GOT3 (cell line): Measurements from ENCODE around the gene LENG8.
"Not testable (repeated sequence)": the region's sequence is repeated elsewhere in the genome, so short reads cannot be mapped to it uniquely, and the experiment has no call there.

Experiments used
- DNase-seq: peaks from one replicate; lab custom pipeline; 2025; ENCODE audit warnings: mixed read lengths; lab: John Stamatoyannopoulos, UW

LENG8 gene

DNA sequence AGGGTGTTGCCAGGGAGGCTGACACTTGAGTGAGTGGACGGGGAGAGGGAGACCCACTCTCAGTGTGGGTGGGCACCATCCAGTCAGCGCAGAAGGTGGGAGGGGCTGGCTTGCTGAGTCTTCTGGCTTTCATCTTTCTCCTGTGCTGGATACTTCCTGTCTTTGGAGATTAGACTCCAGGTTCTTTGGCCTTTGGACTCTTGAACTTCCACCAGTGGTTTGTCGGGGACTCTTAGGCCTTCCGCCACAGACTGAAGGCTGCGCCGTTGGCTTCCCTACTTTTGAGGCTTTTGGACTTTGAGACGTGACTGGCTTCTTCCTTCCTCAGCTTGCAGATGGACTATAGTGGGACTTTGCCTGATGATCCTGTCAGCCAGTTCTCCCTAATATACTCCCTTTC is 4.3 kb upstream of the LENG8 start:
- no peak for DNase-seq

DNA sequence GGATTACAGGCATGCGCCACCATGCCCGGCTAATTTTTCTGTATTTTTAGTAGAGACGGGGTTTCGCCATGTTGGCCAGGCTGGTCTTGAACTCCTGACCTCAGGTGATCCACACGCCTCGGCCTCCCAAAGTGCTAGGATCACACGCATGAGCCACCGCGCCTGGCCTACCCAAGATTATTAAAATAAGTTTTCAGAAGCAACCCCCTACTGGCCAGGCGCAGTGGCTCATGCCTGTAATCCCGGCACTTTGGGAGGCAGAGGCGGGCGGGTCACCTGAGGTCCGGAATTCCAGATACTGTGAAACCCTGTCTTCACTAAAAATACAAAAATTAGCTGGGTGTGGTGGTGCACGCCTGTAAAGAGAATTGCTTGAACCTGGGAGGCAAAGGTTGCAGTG is 2.6 kb upstream of the LENG8 start:
- DNase-seq = not testable (repeated sequence)

DNA sequence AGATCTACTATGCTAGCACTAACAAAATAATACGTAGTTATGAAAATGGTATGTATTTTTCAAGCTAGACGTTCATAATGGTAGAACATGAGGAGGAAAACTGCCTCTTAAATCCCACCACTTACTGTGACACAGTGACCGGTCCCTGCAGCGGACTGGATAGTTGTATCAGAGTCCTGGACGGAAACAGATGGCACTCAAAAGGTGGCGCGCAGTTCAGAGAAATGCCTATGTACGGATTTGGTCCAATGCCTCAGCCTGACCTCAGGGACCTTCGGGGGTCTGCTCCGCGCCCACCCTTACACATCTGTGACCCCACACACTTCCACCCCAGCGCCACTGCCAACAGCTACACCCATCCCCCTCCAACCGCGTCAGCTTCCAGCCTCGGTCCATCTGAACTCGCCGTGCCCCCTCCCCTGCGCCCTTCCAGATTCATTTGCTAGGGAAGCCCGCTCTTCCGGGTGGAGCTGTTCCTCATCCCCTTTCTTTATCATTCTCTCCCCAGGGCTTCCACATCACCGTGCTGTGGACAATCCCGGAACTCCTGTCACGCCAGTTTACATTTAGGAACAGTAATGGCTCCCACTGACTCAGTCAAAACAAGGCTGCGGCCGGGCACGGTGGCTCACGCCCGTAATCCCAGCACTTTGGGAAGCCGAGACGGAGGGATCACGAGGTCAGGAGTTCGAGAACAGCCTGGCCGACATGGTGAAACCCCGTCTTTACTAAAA is 792 bp upstream of the LENG8 start:
- peak; percentile 34 for DNase-seq

DNA sequence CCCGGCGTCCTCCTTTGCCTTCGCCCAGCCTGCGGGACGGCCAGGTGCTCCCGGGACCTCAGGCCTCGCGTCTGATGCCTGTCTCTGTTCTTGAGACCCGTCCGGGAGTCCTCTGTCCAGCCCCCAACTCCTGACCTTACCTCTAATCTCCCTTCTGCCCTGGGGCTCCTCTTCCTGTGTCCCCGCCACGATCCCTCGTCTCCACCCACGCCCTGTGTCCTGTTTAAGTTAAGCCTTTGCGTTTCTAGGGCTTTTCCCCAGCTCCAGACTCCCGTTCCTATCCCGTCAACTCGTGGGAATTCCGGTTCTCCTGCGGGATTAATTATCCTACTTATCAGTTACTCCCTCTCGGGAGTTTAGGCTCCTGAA is 686 bp downstream of the LENG8 start:
- no peak for DNase-seq

- no peak for DNase-seq
Observed at GRCh38 chr19:54451331-54451871, 2.4 kb downstream of the LENG8 start.

DNA sequence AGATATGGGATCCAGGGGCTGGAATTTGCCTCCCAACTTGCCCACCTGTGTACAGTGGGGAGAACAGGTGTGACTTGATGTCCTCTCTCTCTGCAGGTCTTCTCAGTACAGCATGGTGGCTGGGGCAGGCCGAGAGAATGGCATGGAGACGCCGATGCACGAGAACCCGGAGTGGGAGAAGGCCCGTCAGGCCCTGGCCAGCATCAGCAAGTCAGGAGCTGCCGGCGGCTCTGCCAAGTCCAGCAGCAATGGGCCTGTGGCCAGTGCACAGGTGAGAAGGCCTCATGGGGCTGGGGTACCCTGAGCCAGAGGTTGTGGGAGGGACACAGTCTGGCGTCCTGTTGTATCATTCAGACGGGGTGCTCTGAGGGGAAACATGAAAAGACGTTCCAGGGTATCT is 3.0 kb downstream of the LENG8 start:
- no peak for DNase-seq

DNA sequence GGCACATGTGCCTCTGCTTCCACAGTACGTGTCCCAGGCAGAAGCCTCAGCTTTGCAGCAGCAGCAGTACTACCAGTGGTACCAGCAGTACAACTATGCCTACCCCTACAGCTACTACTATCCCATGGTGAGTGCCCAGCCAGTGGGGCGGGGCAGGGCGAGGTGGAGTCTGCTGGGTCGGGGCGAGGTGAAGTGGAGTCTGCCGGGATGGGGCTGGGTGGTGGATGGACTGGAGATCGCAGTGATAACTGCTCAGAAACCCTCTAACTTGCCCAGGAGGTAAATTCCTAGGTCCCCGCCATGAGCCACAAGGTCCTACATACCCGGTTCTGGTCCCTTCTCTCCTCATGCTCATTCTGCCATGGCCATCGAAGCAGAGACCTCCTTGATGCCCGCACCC is 3.6 kb downstream of the LENG8 start:
- no peak for DNase-seq

DNA sequence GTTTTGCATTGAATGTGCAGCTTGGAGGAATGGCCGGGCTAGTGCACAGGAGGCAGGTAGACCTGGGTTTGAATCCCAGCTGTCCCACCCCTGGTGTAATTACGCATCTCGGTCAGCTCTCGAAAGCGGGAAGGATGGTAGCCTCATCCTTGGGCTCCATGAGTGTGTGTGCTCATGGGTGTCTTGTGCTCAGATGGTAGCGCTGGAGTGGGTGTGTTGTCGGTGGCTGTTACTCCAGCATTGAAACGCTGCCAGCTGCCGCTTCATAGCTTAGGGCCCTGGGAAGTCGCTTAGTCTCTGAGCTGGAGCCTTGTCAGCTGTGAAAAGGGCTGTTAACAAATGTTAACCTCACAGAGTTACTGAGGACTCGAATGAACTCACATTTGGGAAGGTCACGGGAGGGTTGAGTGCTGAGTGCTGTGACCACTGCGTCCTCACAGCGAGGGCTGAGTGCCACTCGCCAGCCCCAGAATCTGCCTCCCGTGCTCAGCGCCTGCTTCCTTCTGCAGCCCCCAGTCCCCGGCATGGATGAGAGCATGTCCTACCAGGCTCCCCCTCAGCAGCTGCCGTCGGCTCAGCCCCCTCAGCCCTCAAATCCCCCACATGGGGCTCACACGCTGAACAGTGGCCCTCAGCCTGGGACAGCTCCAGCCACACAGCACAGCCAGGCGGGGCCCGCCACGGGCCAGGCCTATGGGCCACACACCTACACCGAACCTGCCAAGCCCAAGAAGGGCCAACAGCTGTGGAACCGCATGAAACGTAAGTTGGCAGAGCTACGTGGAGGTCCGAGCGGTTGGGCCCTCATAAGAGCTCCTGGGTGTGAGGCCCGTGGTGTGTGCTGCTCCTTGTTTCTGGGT is 5.2 kb downstream of the LENG8 start:
- no peak for DNase-seq

DNA sequence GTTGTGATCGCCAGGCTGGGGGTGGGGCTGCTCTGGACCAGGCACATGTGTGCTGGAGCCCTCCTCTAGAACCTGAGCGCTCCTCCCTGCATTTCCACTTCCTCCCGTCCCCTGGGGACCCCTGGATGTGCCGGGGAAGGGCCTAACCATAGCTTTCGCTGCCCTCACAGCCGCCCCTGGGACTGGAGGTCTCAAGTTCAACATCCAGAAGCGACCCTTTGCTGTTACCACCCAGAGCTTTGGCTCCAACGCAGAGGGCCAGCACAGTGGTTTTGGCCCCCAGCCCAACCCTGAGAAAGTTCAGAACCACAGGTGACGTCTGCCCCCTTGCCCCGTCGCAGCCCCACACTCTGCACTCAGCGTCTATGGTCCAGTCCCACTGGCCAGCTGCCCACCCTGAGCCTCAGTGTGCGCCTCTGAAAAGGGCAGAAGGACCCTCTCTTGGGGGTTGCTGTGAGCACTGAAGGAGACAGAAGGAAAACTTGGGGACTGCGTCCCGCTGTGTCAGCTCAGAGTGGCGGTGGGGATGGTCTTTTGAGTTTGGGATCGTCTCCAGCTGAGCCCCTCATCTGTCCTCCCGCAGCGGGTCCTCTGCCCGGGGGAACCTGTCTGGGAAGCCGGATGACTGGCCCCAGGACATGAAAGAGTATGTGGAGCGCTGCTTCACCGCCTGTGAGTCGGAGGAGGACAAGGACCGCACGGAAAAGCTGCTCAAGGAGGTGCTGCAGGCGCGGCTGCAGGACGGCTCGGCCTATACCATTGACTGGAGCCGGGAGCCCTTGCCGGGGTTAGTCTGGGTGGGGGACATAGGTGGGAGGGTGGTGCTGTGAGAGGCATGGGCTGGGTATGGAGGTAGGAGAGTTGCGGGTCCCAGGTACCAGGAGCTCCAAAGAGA is 6.0 kb downstream of the LENG8 start:
- no peak for DNase-seq

DNA sequence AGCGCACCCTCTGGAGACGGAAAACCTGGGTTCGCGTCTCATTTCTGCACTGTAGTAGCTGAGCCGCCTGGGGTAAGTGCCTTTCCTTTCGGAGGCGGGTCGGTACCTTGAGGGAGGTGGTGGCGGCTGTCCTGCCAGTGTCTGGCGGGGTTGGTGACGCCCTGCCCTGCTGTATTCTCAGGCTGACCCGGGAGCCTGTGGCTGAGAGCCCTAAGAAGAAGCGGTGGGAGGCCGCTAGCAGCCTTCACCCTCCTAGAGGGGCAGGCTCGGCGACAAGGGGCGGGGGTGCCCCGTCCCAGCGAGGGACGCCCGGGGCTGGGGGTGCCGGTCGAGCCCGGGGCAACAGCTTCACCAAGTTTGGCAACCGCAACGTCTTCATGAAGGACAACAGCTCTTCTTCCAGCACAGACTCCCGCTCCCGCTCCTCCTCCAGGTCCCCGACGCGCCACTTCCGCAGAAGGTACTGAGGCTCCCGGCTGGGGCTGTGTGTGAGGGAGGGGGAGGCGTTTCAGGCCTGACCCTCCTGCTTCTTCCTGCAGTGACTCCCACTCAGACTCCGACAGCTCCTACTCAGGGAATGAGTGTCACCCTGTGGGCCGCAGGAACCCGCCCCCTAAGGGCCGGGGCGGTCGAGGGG is 6.9 kb downstream of the LENG8 start:
- no peak for DNase-seq

DNA sequence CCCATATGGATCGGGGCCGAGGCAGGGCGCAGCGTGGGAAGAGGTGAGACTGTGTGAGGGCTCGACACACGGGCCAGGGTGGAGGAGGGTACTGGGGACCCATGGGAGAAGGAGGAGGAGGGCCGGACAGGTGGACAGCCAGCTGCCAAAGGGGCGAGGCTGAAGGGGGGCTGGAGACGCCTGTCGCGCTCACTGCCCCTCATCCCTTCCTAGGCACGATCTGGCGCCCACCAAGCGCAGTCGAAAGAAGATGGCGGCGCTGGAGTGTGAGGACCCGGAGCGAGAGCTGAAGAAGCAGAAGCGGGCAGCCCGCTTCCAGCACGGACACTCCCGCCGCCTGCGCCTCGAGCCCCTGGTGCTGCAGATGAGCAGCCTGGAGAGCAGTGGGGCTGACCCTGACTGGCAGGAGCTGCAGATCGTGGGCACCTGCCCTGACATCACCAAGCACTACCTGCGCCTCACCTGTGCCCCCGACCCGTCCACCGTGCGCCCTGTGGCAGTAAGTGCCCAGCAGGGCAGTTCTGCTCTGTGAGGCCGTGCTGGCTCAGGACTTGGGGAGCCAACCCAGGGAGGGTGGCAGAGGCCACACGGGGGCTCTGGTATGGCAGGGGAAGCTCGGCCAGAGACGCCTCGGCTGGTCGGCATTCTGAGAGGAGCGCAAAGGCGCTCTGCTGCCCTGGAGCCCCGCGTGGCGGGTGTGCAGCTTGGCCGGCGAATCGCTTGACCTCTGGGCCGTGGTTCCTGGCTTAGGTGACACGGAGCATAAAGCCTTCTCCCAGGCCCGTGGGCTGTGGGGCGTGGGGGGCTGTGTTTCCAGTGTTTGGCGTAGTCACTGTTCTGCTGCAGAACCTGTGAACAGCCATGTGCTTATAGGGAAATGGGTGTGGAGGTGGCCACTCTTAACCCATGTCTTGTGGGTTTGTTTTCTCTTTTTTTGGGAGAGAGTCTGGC is 7.7 kb downstream of the LENG8 start:
- DNase-seq = no peak

GRCh38 chr19:54457773-54458647 is 9.0 kb downstream of the LENG8 start:
- no peak for DNase-seq

- DNase-seq = no peak
Observed at GRCh38 chr19:54458648-54459281, 9.8 kb downstream of the LENG8 start.

DNA sequence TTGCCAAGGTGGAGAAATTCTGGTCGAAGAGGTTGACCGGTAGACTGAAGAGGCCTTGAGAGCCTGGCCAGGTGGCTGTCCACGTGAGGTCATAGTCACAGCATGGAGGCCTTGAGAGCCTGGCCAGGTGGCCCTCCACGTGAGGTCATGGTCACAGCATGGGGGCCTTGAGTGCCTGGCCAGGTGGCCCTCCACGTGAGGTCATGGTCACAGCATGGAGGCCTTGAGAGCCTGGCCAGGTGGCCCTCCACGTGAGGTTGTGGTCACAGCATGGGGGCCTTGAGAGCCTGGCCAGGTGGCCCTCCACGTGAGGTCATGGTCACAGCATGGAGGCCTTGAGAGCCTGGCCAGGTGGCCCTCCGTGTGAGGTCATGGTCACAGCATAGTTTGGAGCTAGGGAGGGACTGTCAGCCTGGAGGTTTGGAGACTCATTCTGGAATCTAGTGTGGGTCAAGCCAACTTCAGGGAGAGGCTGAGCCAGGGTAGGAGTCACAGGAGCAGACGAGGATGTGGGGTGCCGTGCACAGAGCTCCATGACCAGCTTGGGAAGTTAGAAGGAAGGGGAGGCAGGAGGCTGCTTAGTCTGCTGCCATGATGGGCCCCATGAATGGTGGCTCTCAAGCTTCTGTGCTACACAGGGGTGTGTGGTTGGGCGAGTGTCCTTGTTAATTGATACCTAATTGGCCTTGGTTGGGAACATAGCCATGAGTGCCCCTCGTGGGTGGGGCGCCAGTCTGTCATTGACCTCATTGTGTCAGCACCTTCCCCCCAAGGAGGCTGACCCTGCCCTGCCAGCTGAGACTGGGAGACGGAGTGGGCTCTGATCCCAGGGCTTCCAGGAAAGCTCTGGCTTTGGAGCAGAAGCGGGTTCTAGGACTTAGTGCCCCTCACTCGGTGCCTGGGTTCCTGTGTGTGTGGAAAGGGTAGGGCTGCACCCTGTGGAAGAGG is 10.6 kb downstream of the LENG8 start:
- DNase-seq = no peak

DNA sequence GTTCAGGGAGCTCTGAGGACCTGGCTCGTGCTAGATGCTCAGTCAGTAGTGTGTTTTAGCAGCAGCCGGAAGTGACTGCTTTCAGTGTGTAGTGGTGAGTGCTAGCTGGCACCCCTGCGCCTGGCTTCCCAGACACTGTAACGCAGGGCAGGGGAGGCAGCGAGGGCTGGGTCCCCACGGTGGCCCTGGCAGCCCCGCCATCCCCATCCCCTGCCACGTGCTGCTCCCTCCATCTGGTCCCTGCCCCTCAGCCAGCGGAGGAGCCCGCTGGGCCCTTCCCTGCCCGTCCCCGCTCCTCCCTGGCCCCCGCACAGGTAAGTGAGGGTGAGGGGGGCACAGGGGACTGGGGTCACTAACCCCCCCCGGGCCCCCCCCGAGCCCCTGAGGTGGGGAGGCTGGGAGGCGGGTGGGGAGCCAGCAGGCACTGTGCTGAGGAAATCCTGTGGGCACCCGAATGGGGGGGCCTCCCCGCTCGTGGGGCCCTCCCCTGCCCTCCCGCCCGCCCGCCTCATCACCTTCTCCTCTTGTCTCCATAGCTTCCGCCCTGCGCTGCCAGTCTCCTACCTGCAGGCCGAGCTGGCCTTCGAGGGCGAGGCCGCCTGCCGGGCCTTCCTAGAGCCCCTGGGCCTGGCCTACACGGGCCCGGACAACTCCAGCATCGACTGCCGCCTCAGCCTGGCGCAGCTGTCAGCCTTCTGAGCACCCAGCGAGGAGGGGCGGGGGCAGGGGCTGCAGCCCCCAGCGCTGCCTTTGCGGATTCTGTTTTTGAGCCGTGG is 11.4 kb downstream of the LENG8 start:
- no peak for DNase-seq

DNA sequence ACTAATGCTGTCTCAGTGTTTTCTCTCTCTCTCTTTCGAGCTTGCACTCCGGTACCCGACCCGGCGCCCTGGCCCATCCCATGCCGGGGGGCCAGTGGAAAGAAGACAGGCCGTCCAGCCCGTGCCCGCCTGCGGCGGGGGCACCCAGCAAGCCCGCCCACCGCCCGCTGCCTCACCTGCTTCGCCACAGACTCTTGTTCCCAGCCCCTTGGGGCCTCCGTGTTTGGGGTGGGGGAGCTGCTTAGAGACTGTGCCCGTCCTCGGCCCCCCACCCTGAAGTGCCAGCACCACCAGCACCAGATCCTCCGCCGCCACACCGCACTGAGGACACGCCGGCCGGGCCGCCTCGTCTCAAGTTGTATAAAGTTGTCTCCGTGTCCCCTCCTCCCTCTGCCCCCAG is 12.2 kb downstream of the LENG8 start:
- DNase-seq = no peak

DNA sequence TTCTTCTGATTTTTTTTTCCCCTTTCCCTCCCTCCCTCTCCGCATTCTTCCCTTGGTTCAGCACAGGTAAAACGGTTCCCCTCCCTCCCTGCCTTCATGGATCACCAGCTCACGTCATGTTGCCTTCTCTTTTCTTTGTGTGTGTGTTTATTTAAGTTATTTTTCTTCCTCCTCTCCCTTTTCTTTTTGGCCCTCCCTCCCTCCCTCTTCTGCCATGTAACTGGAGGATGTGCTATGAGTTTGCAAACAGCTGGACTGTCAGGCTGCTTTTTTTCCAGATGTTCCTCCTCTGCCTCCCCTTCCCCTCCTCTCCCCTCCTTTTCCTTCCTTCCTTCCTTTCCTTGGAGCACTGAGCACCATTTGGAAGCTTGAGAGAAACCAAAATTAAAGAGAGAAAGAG is 12.6 kb downstream of the LENG8 start:
- no peak for DNase-seq
